IPS-15b (cell line): ENCODE data around the gene CXCL12.

Experiments
- H3K27me3 ChIP-seq: one replicate; pipeline ENCODE4 v1.6.1; 2013; ENCODE audit warnings: low read length; ENCODE audit not compliant: control insufficient read depth, insufficient read depth
- H3K36me3 ChIP-seq: one replicate; pipeline ENCODE4 v1.6.1; 2013; ENCODE audit warnings: low read length; ENCODE audit not compliant: control insufficient read depth, insufficient read depth
- H3K4me1 ChIP-seq: one replicate; pipeline ENCODE4 v1.6.1; 2013; ENCODE audit warnings: mild to moderate bottlenecking, low read length; ENCODE audit not compliant: control insufficient read depth, insufficient read depth
- H3K4me3 ChIP-seq: one replicate; pipeline ENCODE4 v1.5.1; 2013; ENCODE audit warnings: low read depth, low read length
- H3K9ac ChIP-seq: one replicate; pipeline ENCODE4 v1.6.1; 2013; ENCODE audit warnings: low read depth, mild to moderate bottlenecking, low read length
- H3K9me3 ChIP-seq: one replicate; pipeline ENCODE4 v1.6.1; 2013; ENCODE audit warnings: mild to moderate bottlenecking, low read length; ENCODE audit not compliant: control insufficient read depth, insufficient read depth

The CXCL12 gene

GRCh38 chr10:44385026-44385695 lies at the start of gene CXCL12:
Gene CXCL12, minus strand, starts transcription at chr10:44385097. Its CDS starts 92 bp downstream, at chr10:44385005.
- Histone ChIP-seq H3K36me3 (peaks cover 4% of the 10 kb centered on the region), H3K4me3 (peak within 1 kb of the TSS; percentile 82), H3K9ac (peak within 1 kb of the TSS; percentile 73), H3K4me1 (peaks cover 23% of the 10 kb centered on the region), H3K27me3 (peaks cover 19% of the 10 kb centered on the region), H3K9me3 (no peaks in the 10 kb centered on the region)

GRCh38 chr10:44427479-44427878 lies 42.6 kb upstream of the CXCL12 start:
- Histone ChIP-seq H3K9ac (no peak overlapping the region), H3K4me3 (no peak overlapping the region), H3K27me3 (no peaks in the 10 kb centered on the region), H3K9me3 (no peaks in the 10 kb centered on the region), H3K4me1 (no peaks in the 10 kb centered on the region), H3K36me3 (no peaks in the 10 kb centered on the region)

GRCh38 chr10:44427037-44427436 lies 42.1 kb upstream of the CXCL12 start:
- Histone ChIP-seq H3K36me3 (no peaks in the 10 kb centered on the region), H3K27me3 (no peaks in the 10 kb centered on the region), H3K9me3 (no peaks in the 10 kb centered on the region), H3K4me3 (no peak overlapping the region), H3K9ac (no peak overlapping the region), H3K4me1 (no peaks in the 10 kb centered on the region)

- H3K36me3 ChIP-seq, result no peaks in the 10 kb centered on the region
- no peaks in the 10 kb centered on the region for H3K27me3 ChIP-seq
- H3K4me1 ChIP-seq, result no peaks in the 10 kb centered on the region
- H3K4me3 ChIP-seq, result no peak overlapping the region
- no peaks in the 10 kb centered on the region for H3K9me3 ChIP-seq
- H3K9ac ChIP-seq, result no peak overlapping the region
Measured at GRCh38 chr10:44426247-44427034, 41.5 kb upstream of the CXCL12 start.

GRCh38 chr10:44425466-44425865 lies 40.6 kb upstream of the CXCL12 start:
- no peaks in the 10 kb centered on the region for H3K36me3 ChIP-seq

GRCh38 chr10:44424957-44425356 lies 40.1 kb upstream of the CXCL12 start:
- Histone ChIP-seq H3K9ac (no peak overlapping the region), H3K36me3 (no peaks in the 10 kb centered on the region), H3K4me3 (no peak overlapping the region), H3K27me3 (no peaks in the 10 kb centered on the region), H3K9me3 (no peaks in the 10 kb centered on the region), H3K4me1 (no peaks in the 10 kb centered on the region)

More at GRCh38 chr10:44425466-44425865, 40.6 kb upstream of the CXCL12 start:
- Histone ChIP-seq H3K9ac (no peak overlapping the region), H3K9me3 (no peaks in the 10 kb centered on the region), H3K27me3 (no peaks in the 10 kb centered on the region), H3K4me1 (no peaks in the 10 kb centered on the region), H3K4me3 (no peak overlapping the region)

- Histone ChIP-seq H3K9ac (no peak overlapping the region), H3K4me1 (no peaks in the 10 kb centered on the region), H3K36me3 (no peaks in the 10 kb centered on the region), H3K4me3 (no peak overlapping the region), H3K9me3 (no peaks in the 10 kb centered on the region), H3K27me3 (no peaks in the 10 kb centered on the region)
Measured at GRCh38 chr10:44424298-44424697, 39.4 kb upstream of the CXCL12 start.

- Histone ChIP-seq H3K9me3 (no peaks in the 10 kb centered on the region), H3K9ac (no peak overlapping the region), H3K27me3 (no peaks in the 10 kb centered on the region), H3K4me1 (no peaks in the 10 kb centered on the region), H3K4me3 (no peak overlapping the region), H3K36me3 (no peaks in the 10 kb centered on the region)
Measured at GRCh38 chr10:44422570-44423101, 37.7 kb upstream of the CXCL12 start.

- H3K9me3 ChIP-seq, result no peaks in the 10 kb centered on the region
- H3K27me3 ChIP-seq, result no peaks in the 10 kb centered on the region
- no peak overlapping the region for H3K9ac ChIP-seq
- H3K4me3 ChIP-seq, result no peak overlapping the region
- no peaks in the 10 kb centered on the region for H3K4me1 ChIP-seq
- no peaks in the 10 kb centered on the region for H3K36me3 ChIP-seq
Measured at GRCh38 chr10:44422153-44422552, 37.3 kb upstream of the CXCL12 start.

- Histone ChIP-seq H3K9me3 (no peaks in the 10 kb centered on the region), H3K9ac (no peak overlapping the region), H3K4me1 (no peaks in the 10 kb centered on the region), H3K27me3 (no peaks in the 10 kb centered on the region), H3K4me3 (no peak overlapping the region), H3K36me3 (no peaks in the 10 kb centered on the region)
Measured at GRCh38 chr10:44419790-44420549, 35.1 kb upstream of the CXCL12 start.

- no peak overlapping the region for H3K9ac ChIP-seq
- H3K4me3 ChIP-seq, result no peak overlapping the region
- H3K4me1 ChIP-seq, result no peaks in the 10 kb centered on the region
- no peaks in the 10 kb centered on the region for H3K9me3 ChIP-seq
- no peaks in the 10 kb centered on the region for H3K27me3 ChIP-seq
- no peaks in the 10 kb centered on the region for H3K36me3 ChIP-seq
Measured at GRCh38 chr10:44418637-44419036, 33.7 kb upstream of the CXCL12 start.
